T47D (cell line): Measurements from ENCODE around the gene SCMH1.

ENCODE experiments used
- DNase-seq, 2 experiments: peaks; one replicate each; pipeline versions ENCODE4 v3.0.0 to v3.0.0-alpha.2; 2011 to 2012; ENCODE audit warnings: low read depth in 1 of 2, low spot score in 1 of 2
- JUND ChIP-seq: IDR thresholded peaks from 2 replicates; pipeline ENCODE4 v1.6.1; 2012; ENCODE audit warnings: low read depth
- in situ Hi-C: cut with HindIII; loops from 2 replicates; pipeline ENCODE4 v1.10.0; 2016; ENCODE audit warnings: low sequenced_read_pairs, low pct_unique_long_range_greater_than_20kb

The SCMH1 gene

DNA sequence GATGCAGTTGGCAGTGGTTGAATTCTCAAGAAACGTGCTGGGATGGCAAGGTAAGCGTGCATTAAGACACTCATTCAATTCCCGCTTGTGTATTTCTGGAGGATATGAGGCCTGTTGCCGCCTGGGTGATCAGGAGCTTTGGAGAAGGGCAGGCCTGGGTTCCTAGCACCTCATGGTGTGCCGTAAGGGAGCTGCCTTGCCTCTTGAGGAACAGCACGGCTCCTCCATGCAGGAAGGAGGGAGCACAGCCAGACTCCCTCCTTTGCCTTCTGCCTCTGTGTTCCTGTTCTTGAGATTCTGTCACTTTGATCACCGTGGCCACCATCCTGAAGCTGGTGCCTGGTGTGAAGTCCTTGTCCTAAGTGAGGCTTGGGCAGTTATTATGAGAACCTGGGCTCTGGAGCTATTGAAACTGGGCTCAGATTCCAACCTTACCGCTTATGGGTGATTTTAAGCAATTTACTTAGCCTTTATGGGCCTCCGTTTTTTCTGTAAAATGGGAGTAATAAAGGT is 238.9 kb downstream of the SCMH1 start:
- in situ Hi-C loops = no loop called here
- TF ChIP-seq JUND = no peak
- no peak for DNase-seq

DNA sequence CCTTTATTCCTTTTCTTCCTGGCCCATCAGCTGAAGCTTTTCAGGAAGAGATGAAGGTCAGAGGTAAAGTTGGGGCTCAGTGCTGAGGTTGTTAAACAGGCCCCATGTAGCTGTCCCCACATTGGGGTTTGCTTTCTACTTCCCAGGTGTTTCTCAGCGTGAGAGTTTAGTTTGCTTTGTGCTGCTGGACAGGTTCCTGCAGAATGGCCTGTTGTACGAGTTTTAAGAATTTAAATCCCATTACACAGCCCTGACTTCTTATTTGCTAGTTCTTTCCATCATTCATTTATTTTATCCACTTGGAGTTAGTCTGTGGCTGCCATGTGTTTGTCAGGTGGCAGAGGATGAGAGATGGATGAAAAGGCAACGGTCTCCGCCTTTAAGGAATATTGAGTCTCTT is 243.4 kb downstream of the SCMH1 start:
- in situ Hi-C loops = no loop called here
- no peak for TF ChIP-seq JUND
- DNase-seq = peak in 1 of 2 experiments; percentile 80

DNA sequence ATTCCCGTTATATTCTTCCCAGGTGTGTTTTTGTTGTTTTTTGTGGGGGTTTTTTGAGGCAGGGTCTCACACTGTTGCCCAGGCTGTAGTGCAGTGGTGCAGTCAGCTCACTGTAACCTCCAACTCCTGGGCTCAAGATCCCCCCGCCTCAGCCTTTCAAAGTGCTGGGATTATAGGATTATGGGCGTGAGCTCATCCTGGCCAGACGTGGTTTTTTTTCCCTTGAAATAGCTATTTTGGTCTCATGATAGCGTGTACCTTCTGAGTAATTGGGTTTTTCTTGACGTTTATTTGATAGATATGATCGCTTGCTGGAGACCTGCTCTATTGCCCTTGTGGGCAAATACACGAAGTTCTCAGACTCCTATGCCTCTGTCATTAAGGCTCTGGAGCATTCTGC is 245.0 kb downstream of the SCMH1 start:
- in situ Hi-C loops = no loop called here
- DNase-seq = no peak
- TF ChIP-seq JUND = no peak

DNA sequence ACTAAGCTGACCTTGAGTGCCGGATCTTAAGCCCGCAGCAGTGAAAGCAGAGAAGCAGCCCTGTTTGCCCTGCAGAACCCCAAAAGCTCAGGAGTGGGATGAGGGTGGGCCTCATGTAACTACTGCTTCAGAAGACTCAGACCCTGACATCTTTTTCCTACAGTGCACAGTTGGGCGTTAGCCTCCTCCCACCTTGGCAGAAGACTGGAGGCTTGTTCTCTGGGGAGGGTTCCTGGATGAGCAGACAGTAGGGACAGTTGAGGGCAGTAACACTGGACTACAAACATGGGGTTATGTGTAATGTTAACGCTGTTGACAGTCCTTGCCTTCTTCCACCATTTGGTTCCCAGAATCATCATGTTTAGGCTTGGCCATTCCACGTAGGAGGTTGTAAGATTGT is 253.0 kb downstream of the SCMH1 start:
- in situ Hi-C loops = no loop called here
- no peak for DNase-seq
- no peak for TF ChIP-seq JUND

DNA sequence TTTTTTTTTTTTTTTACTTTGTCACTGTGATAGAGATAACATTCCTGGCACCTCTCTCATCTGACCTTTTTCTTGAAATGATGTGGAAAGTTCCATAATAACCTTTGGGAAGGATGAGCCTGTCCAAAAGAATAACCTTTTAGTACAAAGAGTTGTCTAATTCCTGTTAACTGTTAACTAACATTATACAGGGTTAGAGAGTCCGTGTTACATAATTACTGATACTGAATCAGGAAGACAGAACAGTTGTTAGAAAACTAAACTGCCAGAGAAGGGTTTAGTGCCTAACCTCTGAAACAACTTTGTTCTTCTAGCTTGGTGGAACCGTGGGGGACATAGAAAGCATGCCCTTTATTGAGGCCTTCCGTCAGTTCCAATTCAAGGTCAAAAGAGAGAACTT is 253.8 kb downstream of the SCMH1 start:
- in situ Hi-C loops = no loop called here
- no peak for DNase-seq
- no peak for TF ChIP-seq JUND

DNA sequence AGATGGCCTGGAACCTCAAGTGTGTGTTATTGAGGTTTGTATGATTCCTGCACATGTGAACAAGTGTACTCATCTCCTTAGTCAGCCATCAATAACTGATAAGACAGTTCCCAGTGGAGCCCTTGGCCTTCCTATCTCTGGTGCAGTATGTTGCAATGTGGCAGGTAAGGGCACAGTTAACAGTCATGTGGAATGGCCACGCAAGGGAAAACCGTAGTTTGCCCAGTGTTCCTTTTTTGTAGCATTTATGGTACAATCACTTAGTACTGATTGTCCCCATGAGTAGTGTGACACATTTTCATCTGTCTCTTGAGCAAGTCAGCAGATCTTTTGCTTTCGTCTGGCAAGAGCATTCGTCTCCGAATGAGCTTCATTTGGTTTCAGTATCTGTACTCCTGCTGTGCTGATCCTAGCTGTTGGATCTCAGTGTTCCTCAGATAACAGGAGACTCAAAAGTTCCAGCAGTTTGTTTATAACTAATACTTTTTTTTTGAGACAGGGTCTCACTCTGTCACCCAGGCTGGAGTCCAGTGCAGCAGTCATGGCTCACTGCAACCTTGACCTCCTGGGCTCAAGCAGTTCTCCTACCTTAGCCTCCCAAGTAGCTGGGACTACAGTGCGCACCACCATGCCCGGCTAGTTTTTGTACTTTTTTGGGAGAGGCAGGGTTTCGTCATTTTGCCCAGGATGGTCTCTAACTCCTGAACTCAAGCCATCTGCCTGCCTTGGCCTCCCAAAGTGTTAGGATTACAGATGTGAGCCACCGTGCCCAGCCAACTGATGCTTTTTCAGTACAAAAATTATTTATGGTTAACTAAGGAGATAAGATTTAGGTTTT is 254.4 kb downstream of the SCMH1 start:
- in situ Hi-C loops = no loop called here
- no peak for DNase-seq
- no peak for TF ChIP-seq JUND

DNA sequence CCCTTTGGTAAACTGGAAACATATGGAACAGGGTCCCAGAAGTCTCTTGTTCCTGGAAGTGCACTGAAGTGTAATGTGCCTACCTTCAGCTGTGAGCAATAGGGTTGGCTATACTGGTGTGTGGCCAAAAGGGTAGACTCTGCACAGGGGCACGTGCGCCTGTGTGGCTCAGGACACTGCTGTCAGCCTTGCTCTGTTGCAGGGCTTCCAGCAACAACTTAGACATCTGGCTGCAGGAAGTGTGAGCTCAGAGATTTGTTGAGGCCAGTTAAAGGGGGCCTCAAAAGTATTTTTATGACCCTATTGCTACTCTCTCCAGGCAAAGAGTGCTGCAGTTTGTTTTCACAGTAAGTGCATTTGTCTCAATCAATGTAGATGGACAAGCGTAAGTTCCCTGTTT is 255.2 kb downstream of the SCMH1 start:
- in situ Hi-C loops = no loop called here
- no peak for TF ChIP-seq JUND
- DNase-seq = no peak

DNA sequence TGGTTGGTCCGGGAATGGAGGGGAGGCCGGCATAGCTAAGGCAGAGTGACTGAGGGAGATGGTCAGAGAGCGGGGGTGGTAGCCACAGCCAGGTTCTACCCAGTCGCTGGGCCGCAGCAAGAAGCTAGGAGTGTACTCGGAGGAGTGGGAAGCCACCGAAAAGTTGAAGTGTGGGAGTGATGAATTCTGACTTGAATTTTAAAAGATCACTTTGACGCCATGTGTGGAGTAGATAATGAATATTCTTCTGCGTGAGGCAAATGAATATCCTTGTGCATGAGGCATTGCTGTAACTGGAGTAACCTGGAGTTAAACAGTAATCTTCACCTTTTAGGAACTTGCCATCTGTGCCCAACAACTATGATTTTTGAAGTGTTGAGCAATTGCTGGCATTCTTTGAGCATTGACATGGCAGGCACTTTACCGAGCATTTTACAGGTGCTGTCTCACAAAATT is 255.8 kb downstream of the SCMH1 start:
- TF ChIP-seq JUND = no peak
- in situ Hi-C loops = no loop called here
- no peak for DNase-seq

DNA sequence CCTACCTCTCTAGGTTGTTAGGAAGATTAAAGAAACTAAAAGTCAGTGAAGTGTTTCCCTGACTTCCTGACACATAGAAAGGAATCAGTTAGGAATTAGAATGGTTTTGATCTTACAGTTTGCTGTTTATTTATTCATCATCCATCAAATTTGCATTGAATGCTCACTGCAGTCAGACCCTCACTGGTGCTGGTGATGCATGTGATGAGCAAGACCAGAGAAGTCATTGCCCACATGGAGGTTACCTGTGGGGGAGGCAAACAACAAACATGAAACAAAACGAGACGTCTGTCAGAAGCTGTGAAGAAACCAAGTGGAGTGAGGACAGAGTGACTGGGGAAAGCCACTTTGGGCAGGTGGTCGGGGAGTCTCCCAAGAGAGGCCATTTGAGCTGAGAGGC is 256.2 kb downstream of the SCMH1 start:
- no peak for DNase-seq
- in situ Hi-C loops = no loop called here
- TF ChIP-seq JUND = no peak

DNA sequence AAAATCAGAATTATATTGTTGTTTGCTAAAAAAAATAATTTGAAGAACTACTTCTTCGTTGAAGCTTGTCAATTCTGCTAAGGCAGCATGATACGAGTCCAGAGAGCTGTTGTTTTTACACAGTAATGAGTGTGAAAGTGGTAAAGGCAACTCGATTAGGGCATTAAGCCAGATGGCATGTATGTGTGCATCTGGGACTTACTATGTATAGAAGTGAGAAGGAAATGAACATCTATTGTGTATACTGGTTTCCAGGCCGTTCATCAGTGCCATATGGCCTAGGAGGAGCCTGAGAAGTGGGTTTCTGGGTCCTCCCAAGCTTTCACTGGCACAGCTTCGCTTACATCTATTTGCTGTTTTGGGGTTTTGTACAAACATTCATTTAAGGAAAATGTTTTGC is 256.9 kb downstream of the SCMH1 start:
- no peak for DNase-seq
- TF ChIP-seq JUND = no peak

DNA sequence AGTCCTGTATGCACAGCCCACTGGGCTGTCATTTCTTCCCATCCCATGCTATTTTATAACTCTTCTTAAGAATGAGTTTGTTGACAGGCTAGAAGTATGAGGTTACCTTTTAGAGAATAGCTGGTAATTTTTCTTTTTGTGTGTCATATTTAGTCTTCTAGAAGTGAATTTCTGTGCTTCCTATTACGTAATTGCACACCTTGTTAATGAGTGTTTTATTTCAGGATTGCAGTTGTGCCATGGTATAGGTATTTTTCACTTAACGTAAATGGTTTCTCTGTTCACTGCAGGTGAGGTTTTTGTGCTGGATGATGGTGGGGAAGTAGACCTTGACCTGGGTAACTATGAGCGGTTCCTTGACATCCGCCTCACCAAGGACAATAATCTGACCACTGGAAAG is 257.6 kb downstream of the SCMH1 start:
- in situ Hi-C loops = no loop called here
- no peak for DNase-seq
- TF ChIP-seq JUND = no peak

More for the DNA sequence above, 256.9 kb downstream of the SCMH1 start:
- in situ Hi-C loops = no loop called here

DNA sequence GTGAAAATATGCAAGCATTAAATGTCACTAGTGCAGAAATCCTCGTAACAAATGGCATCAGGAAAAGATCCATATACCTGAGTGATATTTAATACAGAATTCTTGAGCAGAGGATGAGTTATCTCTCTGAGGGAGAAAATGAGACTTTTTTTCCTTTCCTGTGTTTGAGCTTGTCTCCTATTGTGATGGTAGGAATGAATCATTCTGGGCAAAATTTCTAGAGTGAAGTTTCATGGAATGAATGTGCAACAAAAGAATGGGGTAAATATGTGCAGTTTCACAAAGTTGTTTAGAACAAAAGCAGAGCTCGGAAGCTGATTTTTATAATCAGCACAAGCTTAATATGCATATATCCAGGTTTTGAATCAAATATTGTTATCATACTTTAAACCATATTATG is 258.0 kb downstream of the SCMH1 start:
- no peak for DNase-seq
- TF ChIP-seq JUND = no peak
- in situ Hi-C loops = no loop called here

DNA sequence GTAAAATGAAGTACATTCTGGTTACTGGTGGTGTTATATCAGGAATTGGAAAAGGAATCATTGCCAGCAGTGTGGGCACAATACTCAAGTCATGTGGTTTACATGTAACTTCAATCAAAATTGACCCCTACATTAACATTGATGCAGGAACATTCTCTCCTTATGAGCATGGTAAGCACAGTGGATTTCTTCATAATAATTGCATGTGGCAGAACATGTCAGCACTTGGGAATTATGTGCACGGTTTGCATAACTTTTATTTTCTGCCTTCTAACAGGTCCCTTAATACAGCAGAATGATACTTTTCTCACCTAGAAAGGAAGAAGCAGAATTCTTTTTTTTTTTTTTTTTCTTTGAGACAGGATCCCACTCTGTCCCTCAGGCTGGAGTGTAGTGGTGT is 258.8 kb downstream of the SCMH1 start:
- in situ Hi-C loops = no loop called here
- no peak for DNase-seq
- no peak for TF ChIP-seq JUND

DNA sequence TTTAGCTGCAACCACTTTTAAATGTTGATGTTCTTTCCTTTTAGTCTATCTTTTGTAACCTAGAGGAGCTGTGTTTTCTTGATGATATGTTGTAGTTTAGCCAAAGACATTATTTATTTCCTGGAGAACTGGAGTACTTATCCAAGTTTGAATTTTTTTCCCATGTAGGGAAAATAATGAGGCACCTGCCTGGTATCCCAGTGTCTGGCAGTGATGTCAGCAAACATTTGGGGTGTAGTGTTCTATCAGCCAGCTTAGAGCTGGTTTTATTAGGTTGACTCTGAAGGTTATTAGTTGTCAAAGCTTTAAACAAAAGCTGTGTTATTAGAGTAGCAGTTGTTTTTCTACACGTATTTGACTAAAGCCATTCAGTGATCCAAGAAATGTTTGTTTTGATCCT is 259.4 kb downstream of the SCMH1 start:
- no peak for DNase-seq
- TF ChIP-seq JUND = no peak
- in situ Hi-C loops = no loop called here
